ENCODE results near the gene NDUFA7. TPM values are rescaled to one million over a fixed set of nuclear protein-coding genes. Genes with fewer than 3 reads are reported as not detected.
A peak's percentile ranks its signal among the peaks of the same experiment; 100 is the strongest.

NDUFA7 gene
- polyA plus RNA-seq, 1 of the 3 experiments (the other 2 are of a cell fraction) = 111 TPM

GRCh38 chr19:8367327-8368001 is 46.3 kb upstream of the NDUFA7 start:
- no peaks in the 10 kb centered on the region for H4K20me1 ChIP-seq (ENCODE audit: insufficient read depth)
- peak; percentile 95 for DNase-seq
- no peaks in the 10 kb centered on the region for H3K9me2 ChIP-seq
- peaks cover 0 to 7% of the 10 kb centered on the region in 2 experiments for H3K36me3 ChIP-seq (replicated peaks in 1 of 2; ENCODE audit: control insufficient read depth in 1 of 2, insufficient read depth in 2 of 2, low read length in 1 of 2)
- H3K9me3 ChIP-seq = no peaks in the 10 kb centered on the region
- peak overlapping the region; percentile 29 to 81 for H3K27ac ChIP-seq (ENCODE audit: low read depth in 2 of 2, low read length in 1 of 2)
- H3K4me3 ChIP-seq (ENCODE audit: low read depth in 2 of 2, low read length in 1 of 2) = peak overlapping the region; percentile 0 to 53; a peak in 3 of 4 replicates
- peak overlapping the region; percentile 97 for H3K4me2 ChIP-seq
- peaks cover 17% of the 10 kb centered on the region for H3F3A ChIP-seq (replicated peaks; ENCODE audit: insufficient read depth)
- no peak overlapping the region for H2AFZ ChIP-seq (ENCODE audit: low read depth)
- H3K9ac ChIP-seq = no peak overlapping the region
- POLR2A ChIA-PET = no interaction called here
- CTCF ChIA-PET = interaction anchor here (0.7 to 5.0 kb wide), 5 partner anchors 13 to 213 kb away, joined by 3 to 51 read pairs (median 3); no protein-coding TSS in a partner anchor
- H3K27me3 ChIP-seq (ENCODE audit: insufficient read depth) = no peaks in the 10 kb centered on the region
- peaks cover 24 to 30% of the 10 kb centered on the region in 2 experiments; a peak in 3 of 4 replicates for H3K4me1 ChIP-seq (ENCODE audit: control insufficient read depth in 1 of 2, insufficient read depth in 2 of 2, low read depth in 1 of 2, low read length in 1 of 2)
- peaks cover 9% of the 10 kb centered on the region; the same call in 1 of the 2 replicates for H3K79me2 ChIP-seq (ENCODE audit: insufficient read depth)
- 24% methylated on average over 23 of the region's 23 CpGs for WGBS (ENCODE audit: low lambda C conversion rate)
- no peak for TF ChIP-seq NRF1 (IDR thresholded peaks at IDR 0.05; ENCODE audit: low read depth, low read length)
- no peak for TF ChIP-seq RFX5 (IDR thresholded peaks at IDR 0.05; ENCODE audit: low read length)
- TF ChIP-seq TAF1 (IDR thresholded peaks at IDR 0.05; ENCODE audit: borderline replicate concordance, low read depth, low read length) = no peak
- peak; percentile 84 for TF ChIP-seq TEAD4 (IDR thresholded peaks at IDR 0.05; ENCODE audit: borderline replicate concordance, insufficient read depth)
- peak; percentile 70; the same call in 1 of the 2 replicates for TF ChIP-seq ZBTB33 (IDR thresholded peaks at IDR 0.05; ENCODE audit: borderline replicate concordance, low read depth)
- TF ChIP-seq, protein P1, sequence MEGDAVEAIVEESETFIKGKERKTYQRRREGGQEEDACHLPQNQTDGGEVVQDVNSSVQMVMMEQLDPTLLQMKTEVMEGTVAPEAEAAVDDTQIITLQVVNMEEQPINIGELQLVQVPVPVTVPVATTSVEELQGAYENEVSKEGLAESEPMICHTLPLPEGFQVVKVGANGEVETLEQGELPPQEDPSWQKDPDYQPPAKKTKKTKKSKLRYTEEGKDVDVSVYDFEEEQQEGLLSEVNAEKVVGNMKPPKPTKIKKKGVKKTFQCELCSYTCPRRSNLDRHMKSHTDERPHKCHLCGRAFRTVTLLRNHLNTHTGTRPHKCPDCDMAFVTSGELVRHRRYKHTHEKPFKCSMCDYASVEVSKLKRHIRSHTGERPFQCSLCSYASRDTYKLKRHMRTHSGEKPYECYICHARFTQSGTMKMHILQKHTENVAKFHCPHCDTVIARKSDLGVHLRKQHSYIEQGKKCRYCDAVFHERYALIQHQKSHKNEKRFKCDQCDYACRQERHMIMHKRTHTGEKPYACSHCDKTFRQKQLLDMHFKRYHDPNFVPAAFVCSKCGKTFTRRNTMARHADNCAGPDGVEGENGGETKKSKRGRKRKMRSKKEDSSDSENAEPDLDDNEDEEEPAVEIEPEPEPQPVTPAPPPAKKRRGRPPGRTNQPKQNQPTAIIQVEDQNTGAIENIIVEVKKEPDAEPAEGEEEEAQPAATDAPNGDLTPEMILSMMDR (IDR thresholded peaks at IDR 0.05) = no peak
- TF ChIP-seq ELF1 (IDR thresholded peaks at IDR 0.05) = peak; percentile 71
- TF ChIP-seq SIN3A (IDR thresholded peaks at IDR 0.05; ENCODE audit: borderline replicate concordance, low read depth, low read length) = peak; percentile 73; the same call in 1 of the 2 replicates
- peak; percentile 73 for TF ChIP-seq PBX3 (IDR thresholded peaks at IDR 0.05)
- TF ChIP-seq FOXM1 (IDR thresholded peaks at IDR 0.05; ENCODE audit: low read depth) = no peak
- TF ChIP-seq GABPA (IDR thresholded peaks at IDR 0.05; ENCODE audit: low read depth) = 0 out of 2 replicates have a peak, but pooled peaks have one; percentile 35
- TF ChIP-seq FOXJ3 (CRISPR knock-in tag; IDR thresholded peaks at IDR 0.05) = no peak
- no peak for TF ChIP-seq EZH2phosphoT487 (IDR thresholded peaks at IDR 0.05; ENCODE audit: borderline replicate concordance, low read depth)
- TF ChIP-seq RCOR1 (IDR thresholded peaks at IDR 0.05; ENCODE audit: low read length) = peak; percentile 66
- TF ChIP-seq POLR2AphosphoS5 (IDR thresholded peaks at IDR 0.05; ENCODE audit: low read depth, low read length) = peak; percentile 83
- no peak; the same call in 1 of the 2 replicates for TF ChIP-seq JUND (IDR thresholded peaks at IDR 0.05)
- TF ChIP-seq EP300 (IDR thresholded peaks at IDR 0.05; ENCODE audit: borderline replicate concordance in 1 of 2, low read depth in 1 of 2, low read length in 1 of 2) = peak; percentile 79; a peak in 3 of 4 replicates
- TF ChIP-seq GATA2 (CRISPR knock-in tag; IDR thresholded peaks at IDR 0.05) = no peak
- TF ChIP-seq, protein P2, sequence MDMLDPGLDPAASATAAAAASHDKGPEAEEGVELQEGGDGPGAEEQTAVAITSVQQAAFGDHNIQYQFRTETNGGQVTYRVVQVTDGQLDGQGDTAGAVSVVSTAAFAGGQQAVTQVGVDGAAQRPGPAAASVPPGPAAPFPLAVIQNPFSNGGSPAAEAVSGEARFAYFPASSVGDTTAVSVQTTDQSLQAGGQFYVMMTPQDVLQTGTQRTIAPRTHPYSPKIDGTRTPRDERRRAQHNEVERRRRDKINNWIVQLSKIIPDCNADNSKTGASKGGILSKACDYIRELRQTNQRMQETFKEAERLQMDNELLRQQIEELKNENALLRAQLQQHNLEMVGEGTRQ (IDR thresholded peaks at IDR 0.05; ENCODE audit: borderline replicate concordance, low read depth, low read length) = no peak
- TF ChIP-seq USF1 (IDR thresholded peaks at IDR 0.05; ENCODE audit: borderline replicate concordance, low read depth) = no peak
- TF ChIP-seq, protein P3, sequence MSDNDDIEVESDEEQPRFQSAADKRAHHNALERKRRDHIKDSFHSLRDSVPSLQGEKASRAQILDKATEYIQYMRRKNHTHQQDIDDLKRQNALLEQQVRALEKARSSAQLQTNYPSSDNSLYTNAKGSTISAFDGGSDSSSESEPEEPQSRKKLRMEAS (IDR thresholded peaks at IDR 0.05; ENCODE audit: low read depth) = peak; percentile 24; the same call in 1 of the 2 replicates
